GM19351 (cell line): ENCODE results near the gene OSBPL10.
"Not testable (repeated sequence)": the region's sequence is repeated elsewhere in the genome, so short reads cannot be mapped to it uniquely, and the experiment has no call there.

Experiments
- ATAC-seq: cut with Tn5 transposase; IDR thresholded peaks from one replicate; pipeline ENCODE4 v1.9.1; 2021; ENCODE audit warnings: mild to moderate bottlenecking, moderate library complexity; ENCODE audit not compliant: unreplicated experiment

OSBPL10 gene

GRCh38 chr3:31995026-31995425 is 14.0 kb upstream of the OSBPL10 start:
- not testable (repeated sequence) for ATAC-seq

GRCh38 chr3:31993843-31994242 is 12.8 kb upstream of the OSBPL10 start:
- ATAC-seq = no peak

GRCh38 chr3:31992995-31993394 is 11.9 kb upstream of the OSBPL10 start:
- not testable (repeated sequence) for ATAC-seq

- no peak for ATAC-seq
These were observed 7.2 kb upstream of the OSBPL10 start for GRCh38 chr3:31988271-31988670.

GRCh38 chr3:31985831-31986230 is 4.8 kb upstream of the OSBPL10 start:
- ATAC-seq = no peak

- ATAC-seq = no peak
These were observed 3.3 kb upstream of the OSBPL10 start for GRCh38 chr3:31984321-31984720.

- ATAC-seq = peak; percentile 36
These were observed 394 bp downstream of the OSBPL10 start for GRCh38 chr3:31980530-31981205.

- peak; percentile 62 for ATAC-seq
These were observed 1.9 kb downstream of the OSBPL10 start for GRCh38 chr3:31979001-31979697.

GRCh38 chr3:31978553-31978952 is 2.5 kb downstream of the OSBPL10 start:
- no peak for ATAC-seq

GRCh38 chr3:31977736-31978135 is 3.3 kb downstream of the OSBPL10 start:
- ATAC-seq = no peak

- ATAC-seq = no peak
These were observed 4.8 kb downstream of the OSBPL10 start for GRCh38 chr3:31976302-31976701.

- ATAC-seq = no peak
These were observed 6.1 kb downstream of the OSBPL10 start for GRCh38 chr3:31974964-31975363.

- ATAC-seq = no peak
These were observed 6.6 kb downstream of the OSBPL10 start for GRCh38 chr3:31974471-31974870.

- ATAC-seq = no peak
These were observed 7.2 kb downstream of the OSBPL10 start for GRCh38 chr3:31973837-31974236.

GRCh38 chr3:31973081-31973480 is 8.0 kb downstream of the OSBPL10 start:
- no peak for ATAC-seq

- ATAC-seq = no peak
These were observed 9.5 kb downstream of the OSBPL10 start for GRCh38 chr3:31971607-31972006.

- ATAC-seq = no peak
These were observed 12.1 kb downstream of the OSBPL10 start for GRCh38 chr3:31968927-31969418.

- no peak for ATAC-seq
These were observed 12.6 kb downstream of the OSBPL10 start for GRCh38 chr3:31968369-31968926.

- ATAC-seq = no peak
These were observed 13.5 kb downstream of the OSBPL10 start for GRCh38 chr3:31967592-31967991.

- ATAC-seq = no peak
These were observed 14.0 kb downstream of the OSBPL10 start for GRCh38 chr3:31966978-31967591.

- ATAC-seq = no peak
These were observed 18.3 kb downstream of the OSBPL10 start for GRCh38 chr3:31962801-31963205.
